ENCODE measurements around the gene KRT13.

The KRT13 gene

DNA sequence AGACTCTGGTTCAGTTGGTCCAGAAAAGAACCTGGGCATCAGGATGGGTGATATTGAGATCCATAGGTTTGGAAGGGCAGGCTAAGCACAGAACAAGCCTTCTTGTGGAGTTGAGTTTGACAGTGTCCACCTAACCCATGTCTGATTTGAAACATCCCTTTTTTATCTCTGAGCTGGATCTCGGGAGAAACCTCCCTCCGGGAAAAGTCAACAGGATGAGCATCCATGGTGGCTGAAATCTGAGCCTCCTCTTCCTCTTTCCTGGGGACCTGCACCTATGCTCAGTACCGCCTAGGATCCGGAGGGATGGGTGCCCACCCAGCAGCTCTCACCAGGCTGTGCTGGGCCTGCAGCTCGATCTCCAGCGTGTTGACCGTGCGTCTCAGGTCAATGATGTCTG is 41.7 kb downstream of the KRT13 start:
- no peak for DNase-seq

DNA sequence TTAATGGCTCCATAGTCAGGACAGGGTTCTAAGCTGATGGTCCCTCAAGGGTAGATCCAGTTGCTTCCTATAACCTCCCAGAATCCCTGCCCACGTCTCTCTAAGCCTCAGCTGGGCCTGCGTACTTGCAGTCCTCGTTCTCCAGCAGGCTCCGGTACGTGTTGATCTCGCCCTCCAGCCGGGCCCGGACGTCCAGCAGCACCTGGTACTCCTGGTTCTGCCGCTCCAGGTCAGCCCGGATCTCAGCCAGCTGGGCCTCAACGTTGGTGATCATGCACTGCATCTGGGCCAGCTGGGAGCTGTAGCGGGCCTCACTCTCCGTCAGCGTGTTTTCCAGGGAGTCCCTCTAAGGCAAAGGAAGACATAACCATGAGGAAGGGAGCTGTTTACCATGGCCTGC is 42.7 kb downstream of the KRT13 start:
- no peak for DNase-seq

DNA sequence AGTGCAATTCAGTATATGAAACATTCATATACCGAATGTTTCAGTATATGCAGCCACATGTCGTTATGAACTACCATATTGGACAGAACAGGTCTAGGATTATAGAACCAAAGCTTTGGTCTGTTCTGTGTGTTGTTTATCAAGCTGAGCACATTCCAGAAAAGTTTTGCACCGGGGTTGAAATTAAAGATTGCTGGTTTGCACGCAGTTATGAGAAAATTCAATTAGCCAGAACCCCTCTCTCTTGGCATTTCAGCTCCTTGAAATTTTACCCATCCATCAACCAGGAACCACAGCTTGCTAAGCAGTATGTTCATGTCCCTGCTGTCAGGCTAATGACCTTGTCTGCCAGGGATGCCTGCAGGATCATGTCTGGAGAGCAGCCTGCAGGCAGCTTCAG is 47.7 kb downstream of the KRT13 start:
- no peak for DNase-seq

DNA sequence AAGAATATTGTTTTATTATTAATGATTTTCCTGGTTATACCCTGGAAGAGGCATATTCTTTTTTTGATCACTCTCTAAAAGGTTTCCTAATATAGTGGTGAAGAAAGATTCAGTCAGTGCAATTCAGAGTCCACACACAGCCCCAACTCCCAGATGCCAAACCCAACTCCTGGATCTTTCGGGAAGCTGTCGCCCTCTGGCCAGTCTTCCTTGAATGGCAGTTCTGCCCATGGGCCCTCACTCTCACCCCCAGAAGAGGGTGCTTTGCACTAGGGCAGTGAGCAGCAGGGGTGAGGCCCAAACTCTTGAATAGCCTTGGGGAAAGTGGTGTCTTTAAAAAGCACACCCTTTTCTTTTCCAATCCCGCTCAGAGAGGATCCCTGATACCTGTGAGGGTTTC is 49.2 kb downstream of the KRT13 start:
- DNase-seq = no peak

DNA sequence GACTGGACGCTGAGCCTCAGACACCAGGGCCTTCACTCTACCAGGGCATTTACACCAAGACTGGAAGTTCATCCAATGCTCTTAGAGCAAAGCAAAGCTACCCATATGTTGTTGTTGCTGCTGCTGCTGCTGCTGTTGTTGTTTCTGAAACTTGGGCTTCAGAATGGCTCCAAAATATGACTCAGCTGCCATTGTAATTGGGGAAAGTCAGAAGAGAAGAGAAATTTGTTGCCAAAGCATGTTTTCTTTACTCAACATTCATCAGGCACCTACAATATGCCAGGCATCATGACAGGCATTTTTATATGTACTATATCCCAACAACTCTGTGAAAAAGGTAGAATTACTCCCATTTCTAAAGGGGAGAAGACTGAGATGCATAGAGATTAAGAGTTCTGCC is 50.2 kb downstream of the KRT13 start:
- no peak for DNase-seq

DNA sequence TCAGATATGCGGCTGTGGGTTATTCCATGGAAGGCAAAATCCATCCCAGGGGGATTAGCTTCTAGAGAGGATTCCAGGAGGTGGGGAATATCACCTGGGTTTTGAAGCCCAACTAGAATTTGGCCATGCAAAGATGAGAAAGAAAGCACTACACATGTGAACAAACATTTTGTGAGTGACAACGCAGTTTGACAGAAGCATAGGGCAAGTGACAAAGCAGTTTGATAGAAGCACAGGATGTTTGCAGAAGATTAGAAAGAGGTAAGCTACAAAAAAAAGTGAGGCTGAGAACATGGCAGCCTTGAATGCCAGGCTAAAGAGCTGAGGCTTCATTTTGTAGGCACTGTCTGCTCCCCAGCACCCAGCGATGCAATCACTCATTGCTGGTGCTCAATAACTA is 52.3 kb downstream of the KRT13 start:
- DNase-seq = no peak

DNA sequence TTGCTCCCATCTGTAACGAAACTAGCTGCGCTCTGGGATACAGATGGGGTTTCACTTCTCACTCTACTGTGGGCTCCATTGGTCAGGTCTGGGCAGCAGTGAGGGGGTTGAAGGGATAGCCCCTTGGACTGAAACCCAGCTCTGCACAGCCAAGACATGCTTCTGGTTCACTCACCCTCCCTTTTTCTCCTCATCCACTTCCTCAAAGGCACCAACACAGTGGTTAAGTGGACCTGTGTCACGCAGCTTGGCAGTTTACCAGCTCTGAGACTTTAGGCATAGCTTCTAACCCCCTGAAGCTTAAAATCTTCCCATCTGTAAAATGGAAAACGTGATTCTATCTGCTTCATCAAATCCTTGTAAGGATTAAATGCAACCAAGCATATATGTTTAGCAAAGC is 53.1 kb downstream of the KRT13 start:
- DNase-seq = no peak

DNA sequence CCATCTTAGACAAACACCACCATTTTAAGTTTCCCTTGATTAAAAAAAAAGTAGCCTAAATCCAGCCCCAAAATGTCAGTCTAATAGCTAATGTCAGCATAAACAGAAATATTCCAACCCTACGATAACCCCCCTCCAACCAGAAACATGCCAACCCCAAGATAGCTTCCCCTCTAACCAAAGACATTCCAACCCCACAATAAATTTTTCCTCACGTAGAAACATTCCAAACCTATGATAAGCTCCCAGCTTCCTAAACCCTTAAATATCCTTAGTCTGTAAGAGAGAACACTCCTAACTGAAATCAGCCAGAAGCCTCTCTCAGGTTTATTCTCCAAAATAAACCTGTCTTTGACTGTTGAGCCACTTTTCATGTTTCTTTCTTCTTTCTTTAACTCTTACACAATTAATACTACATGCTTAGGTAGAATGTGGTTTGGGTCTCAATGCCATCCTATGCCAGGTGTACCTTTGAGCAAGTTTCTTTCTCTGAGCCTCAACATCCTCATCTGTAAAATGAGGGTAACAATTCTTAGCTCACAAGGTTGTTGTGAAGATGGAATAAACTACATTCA is 54.2 kb downstream of the KRT13 start:
- no peak for DNase-seq
